Common myeloid progenitor, CD34-positive (primary cell): ENCODE data around the gene CDC20B.
"Not testable (repeated sequence)": the region's sequence is repeated elsewhere in the genome, so short reads cannot be mapped to it uniquely, and the experiment has no call there.

Source experiments
- CTCF ChIA-PET: fragments of 350-600 bp; sonication (Branson Sonifier 250); formaldehyde crosslinking; loops from one replicate; lab custom pipeline; 2021; ENCODE audit warnings: antibody characterized with exemption; lab: Charles Lee
- POLR2A ChIA-PET: fragments of 350-600 bp; sonication (Branson Sonifier 250); formaldehyde crosslinking; loops from one replicate; lab custom pipeline; 2021; ENCODE audit warnings: antibody characterized with exemption; lab: Charles Lee
- DNase-seq, 3 donors: peaks; one replicate each; pipeline versions ENCODE4 v3.0.0 to v3.0.0-alpha.2; 2013
- H3K27ac ChIP-seq, 2 experiments: 1 replicate in 1 of 2; 2 replicates in 1 of 2; pipeline ENCODE4 v1.7.0; 2013; ENCODE audit warnings: inconsistent platforms in 2 of 2, low read length in 2 of 2, mild to moderate bottlenecking in 2 of 2, low read depth in 1 of 2, moderate library complexity in 1 of 2; ENCODE audit not compliant: severe bottlenecking in 2 of 2, insufficient read depth in 1 of 2, poor library complexity in 1 of 2
- H3K27me3 ChIP-seq, 5 experiments: replicated peaks in 2 of 5; 1 replicate in 3 of 5; 2 replicates in 2 of 5; pipeline versions ENCODE4 v1.6.1 to v1.7.0; 2013; ENCODE audit warnings: low read length in 4 of 5, mild to moderate bottlenecking in 2 of 5, moderate library complexity in 2 of 5, inconsistent platforms in 1 of 5; ENCODE audit not compliant: insufficient read depth in 5 of 5, control insufficient read depth in 4 of 5
- H3K36me3 ChIP-seq, 4 experiments: 1 replicate in 2 of 4; 2 replicates in 2 of 4; pipeline versions ENCODE4 v1.6.1 to v1.7.0; 2013; ENCODE audit warnings: low read length in 3 of 4, control low read depth in 1 of 4, mild to moderate bottlenecking in 1 of 4; ENCODE audit not compliant: control insufficient read depth in 4 of 4, insufficient read depth in 4 of 4
- H3K4me1 ChIP-seq, 4 experiments: 1 replicate in 3 of 4; 2 replicates in 1 of 4; pipeline versions ENCODE4 v1.6.1 to v1.7.1; 2013; ENCODE audit warnings: low read length in 3 of 4, mild to moderate bottlenecking in 3 of 4, control low read depth in 1 of 4, inconsistent platforms in 1 of 4, moderate library complexity in 1 of 4; ENCODE audit not compliant: control insufficient read depth in 4 of 4, insufficient read depth in 4 of 4; ENCODE audit errors: control extremely low read depth in 1 of 4
- H3K4me3 ChIP-seq, 7 experiments: 1 replicate in 4 of 7; 2 replicates in 3 of 7; pipeline versions ENCODE4 v1.5.1 to v1.7.0; 2013; ENCODE audit warnings: mild to moderate bottlenecking in 7 of 7, low read length in 6 of 7, moderate library complexity in 6 of 7, inconsistent platforms in 2 of 7, low read depth in 2 of 7, control low read depth in 1 of 7; ENCODE audit not compliant: insufficient read depth in 4 of 7, control insufficient read depth in 1 of 7; ENCODE audit errors: extremely low read depth in 1 of 7
- H3K9me3 ChIP-seq, 5 experiments: 1 replicate in 4 of 5; 2 replicates in 1 of 5; pipeline versions ENCODE4 v1.6.1 to v1.7.1; 2013; ENCODE audit warnings: low read length in 4 of 5, mild to moderate bottlenecking in 2 of 5, inconsistent platforms in 1 of 5, low read depth in 1 of 5, moderate library complexity in 1 of 5; ENCODE audit not compliant: control insufficient read depth in 4 of 5, insufficient read depth in 2 of 5; ENCODE audit errors: control extremely low read depth in 1 of 5
- WGBS: methylation state at CpG from one replicate; pipeline ENCODE4 v1.1.5; 2013; ENCODE audit not compliant: insufficient coverage; 5-methylcytosine and 5-hydroxymethylcytosine counted together

The CDC20B gene

GRCh38 chr5:55091011-55091410, 82.0 kb downstream of the CDC20B start:
- WGBS: 75% methylated on average over 4 of the region's 6 CpGs
- POLR2A ChIA-PET: not testable (repeated sequence)
- CTCF ChIA-PET: interaction anchor here (0.8 to 1.7 kb wide), 5 partner anchors 10 to 186 kb away, joined by 3 to 5 read pairs (median 3); no protein-coding TSS in a partner anchor

GRCh38 chr5:55089301-55089700, 83.7 kb downstream of the CDC20B start:
- WGBS: 88% methylated on average over 2 of the region's 2 CpGs
- H3K36me3 ChIP-seq, DNase-seq, H3K27me3 ChIP-seq, H3K4me3 ChIP-seq, CTCF ChIA-PET, H3K27ac ChIP-seq, H3K9me3 ChIP-seq, POLR2A ChIA-PET: not testable (repeated sequence)
- peaks cover 0 to 11% (median 1%) of the 10 kb centered on the region in 4 experiments for H3K4me1 ChIP-seq

More at GRCh38 chr5:55091011-55091410, 82.0 kb downstream of the CDC20B start:
- H3K36me3 ChIP-seq, H3K9me3 ChIP-seq, H3K27ac ChIP-seq, DNase-seq, H3K4me3 ChIP-seq, H3K27me3 ChIP-seq: not testable (repeated sequence)
- peaks cover 0 to 15% (median 1%) of the 10 kb centered on the region in 4 experiments for H3K4me1 ChIP-seq

GRCh38 chr5:55081541-55081940, 91.4 kb downstream of the CDC20B start:
- ChIA-PET CTCF (interaction anchor here (1.1 kb wide), 1 partner anchor 10 kb away, joined by 4 read pairs; no protein-coding TSS in a partner anchor), POLR2A (no interaction called here)
- no peak for DNase-seq
- no peak overlapping the region for H3K27ac ChIP-seq
- no peak overlapping the region for H3K4me3 ChIP-seq
- no peaks in the 10 kb centered on the region for H3K27me3 ChIP-seq
- no peaks in the 10 kb centered on the region for H3K4me1 ChIP-seq
- H3K36me3 ChIP-seq: no peaks in the 10 kb centered on the region
- H3K9me3 ChIP-seq: peaks cover 0 to 9% (median 0%) of the 10 kb centered on the region in 5 experiments

- Histone ChIP-seq H3K36me3 (no peaks in the 10 kb centered on the region), H3K27ac (no peak overlapping the region), H3K4me3 (no peak overlapping the region), H3K27me3 (no peaks in the 10 kb centered on the region), H3K9me3 (no peaks in the 10 kb centered on the region), H3K4me1 (peaks cover 0 to 22% (median 14%) of the 10 kb centered on the region in 4 experiments)
- ChIA-PET POLR2A (no interaction called here), CTCF (interaction anchor here (0.9 to 1.6 kb wide), 3 partner anchors 15 to 30 kb away, joined by 3 to 4 read pairs (median 3); no protein-coding TSS in a partner anchor)
- DNase-seq: no peak
- 57% methylated on average over 1 of the region's 3 CpGs for WGBS
These were observed 99.8 kb downstream of the CDC20B start for GRCh38 chr5:55073211-55073610.

- Histone ChIP-seq H3K4me1 (peaks cover 0 to 22% (median 14%) of the 10 kb centered on the region in 4 experiments), H3K9me3 (no peaks in the 10 kb centered on the region), H3K27ac (peak overlapping the region; percentile 2 to 55), H3K27me3 (no peaks in the 10 kb centered on the region), H3K36me3 (no peaks in the 10 kb centered on the region), H3K4me3 (peak overlapping the region in 1 of 7 experiments; percentile 8)
- ChIA-PET POLR2A (no interaction called here), CTCF (interaction anchor here (0.9 to 1.6 kb wide), 3 partner anchors 14 to 31 kb away, joined by 3 to 4 read pairs (median 3); no protein-coding TSS in a partner anchor)
- WGBS: no CpG with 5 or more reads among the region's 2 CpGs
- DNase-seq: peak; percentile 23 to 78 (median 63)
These were observed 100.3 kb downstream of the CDC20B start for GRCh38 chr5:55072666-55073065.

GRCh38 chr5:55071413-55071812, 101.6 kb downstream of the CDC20B start:
- no peak overlapping the region for H3K4me3 ChIP-seq
- WGBS: 100% methylated on average over 1 of the region's 1 CpG
- H3K36me3 ChIP-seq: no peaks in the 10 kb centered on the region
- no peaks in the 10 kb centered on the region for H3K9me3 ChIP-seq
- ChIA-PET POLR2A (no interaction called here), CTCF (interaction anchor here (0.6 kb wide), 1 partner anchor 79 kb away, joined by 3 read pairs; no protein-coding TSS in a partner anchor)
- H3K27me3 ChIP-seq: no peaks in the 10 kb centered on the region
- H3K4me1 ChIP-seq: peaks cover 5 to 27% (median 17%) of the 10 kb centered on the region in 4 experiments
- no peak overlapping the region for H3K27ac ChIP-seq
- no peak for DNase-seq

- no peak overlapping the region for H3K4me3 ChIP-seq
- peaks cover 8 to 31% (median 19%) of the 10 kb centered on the region in 4 experiments for H3K4me1 ChIP-seq
- CTCF ChIA-PET: interaction anchor here (0.6 to 2.5 kb wide), 2 partner anchors 79 to 127 kb away, joined by 3 to 7 read pairs; no protein-coding TSS in a partner anchor
- H3K9me3 ChIP-seq: no peaks in the 10 kb centered on the region
- DNase-seq: no peak
- POLR2A ChIA-PET: no interaction called here
- H3K27me3 ChIP-seq: no peaks in the 10 kb centered on the region
- H3K27ac ChIP-seq: no peak overlapping the region
- no peaks in the 10 kb centered on the region for H3K36me3 ChIP-seq
- no CpG with 5 or more reads among the region's 1 CpG for WGBS
These were observed 102.0 kb downstream of the CDC20B start for GRCh38 chr5:55070968-55071367.
